ENCODE data around the gene PPARGC1A. TPM values are rescaled to one million over a fixed set of nuclear protein-coding genes. Genes with fewer than 3 reads are reported as not detected.

PPARGC1A gene
- total RNA-seq, 2 experiments from 2014 or later = not detected

- Mint-ChIP-seq H3K4me3 (no peak overlapping the region), H3K27ac (no peak overlapping the region), H3K4me1 (no peaks in the 10 kb centered on the region), H3K9me3 (no peaks in the 10 kb centered on the region), H3K27me3 (no peaks in the 10 kb centered on the region), H3K36me3 (no peaks in the 10 kb centered on the region)
- DNase-seq = no peak
- no peak for ATAC-seq (ENCODE audit: low read depth)
- POLR2A ChIA-PET = no interaction called here
Measured at GRCh38 chr4:23746672-23747071, 143.2 kb downstream of the PPARGC1A start.

- Mint-ChIP-seq H3K27me3 (no peaks in the 10 kb centered on the region), H3K36me3 (no peaks in the 10 kb centered on the region), H3K4me1 (no peaks in the 10 kb centered on the region), H3K9me3 (no peaks in the 10 kb centered on the region), H3K27ac (no peak overlapping the region), H3K4me3 (no peak overlapping the region)
- ATAC-seq (ENCODE audit: low read depth) (no peak), DNase-seq (no peak)
- POLR2A ChIA-PET = no interaction called here
Measured at GRCh38 chr4:23746027-23746426, 143.8 kb downstream of the PPARGC1A start.

- Mint-ChIP-seq H3K27ac (no peak overlapping the region), H3K4me1 (no peaks in the 10 kb centered on the region), H3K27me3 (no peaks in the 10 kb centered on the region), H3K36me3 (no peaks in the 10 kb centered on the region), H3K9me3 (no peaks in the 10 kb centered on the region), H3K4me3 (no peak overlapping the region)
- no peak for ATAC-seq (ENCODE audit: low read depth)
- no peak for DNase-seq
- POLR2A ChIA-PET = no interaction called here
Measured at GRCh38 chr4:23745377-23745776, 144.5 kb downstream of the PPARGC1A start.
